DMS79 treated with DMSO at 0.1 percent for 48 hours (cell line): Measurements from ENCODE around the gene EXOC7.

Source experiments
- DNase-seq: peaks from one replicate; lab custom pipeline; 2025; lab: John Stamatoyannopoulos, UW

Gene EXOC7

GRCh38 chr17:76119409-76120371, 16.1 kb upstream of the EXOC7 start:
- no peak for DNase-seq

GRCh38 chr17:76115138-76115754, 11.7 kb upstream of the EXOC7 start:
- DNase-seq, result no peak

- DNase-seq, result no peak
Observed at GRCh38 chr17:76111956-76112355, 8.4 kb upstream of the EXOC7 start.

GRCh38 chr17:76107509-76107908, 3.9 kb upstream of the EXOC7 start:
- no peak for DNase-seq

GRCh38 chr17:76106703-76107102, 3.1 kb upstream of the EXOC7 start:
- no peak for DNase-seq

- DNase-seq, result no peak
Observed at GRCh38 chr17:76104896-76105231, 1.3 kb upstream of the EXOC7 start.

- DNase-seq, result no peak
Observed at GRCh38 chr17:76104140-76104895, 731 bp upstream of the EXOC7 start.

GRCh38 chr17:76102944-76103273, 678 bp downstream of the EXOC7 start:
- DNase-seq, result no peak

- no peak for DNase-seq
Observed at GRCh38 chr17:76097716-76098295, 5.8 kb downstream of the EXOC7 start.

GRCh38 chr17:76095943-76096342, 7.6 kb downstream of the EXOC7 start:
- no peak for DNase-seq

- no peak for DNase-seq
Observed at GRCh38 chr17:76094046-76094445, 9.5 kb downstream of the EXOC7 start.

GRCh38 chr17:76092526-76093413, 10.8 kb downstream of the EXOC7 start:
- no peak for DNase-seq

GRCh38 chr17:76091526-76092286, 11.9 kb downstream of the EXOC7 start:
- DNase-seq, result no peak

GRCh38 chr17:76090517-76091129, 13.0 kb downstream of the EXOC7 start:
- no peak for DNase-seq

GRCh38 chr17:76089680-76090516, 13.7 kb downstream of the EXOC7 start:
- no peak for DNase-seq

GRCh38 chr17:76088868-76089576, 14.6 kb downstream of the EXOC7 start:
- DNase-seq, result no peak

GRCh38 chr17:76088041-76088867, 15.3 kb downstream of the EXOC7 start:
- no peak for DNase-seq

- DNase-seq, result no peak
Observed at GRCh38 chr17:76087531-76087930, 16.1 kb downstream of the EXOC7 start.
